ENCODE measurements around the gene MLLT3. TPM values are rescaled to one million over a fixed set of nuclear protein-coding genes. Genes with fewer than 3 reads are reported as not detected.

The MLLT3 gene
- total RNA-seq, 4 donors from 2014 or later, result 2.1 to 30.4 (median 14.0) TPM

- Histone ChIP-seq H3K4me3 (no peak overlapping the region), H3K27ac (peak overlapping the region in 1 of 2 donors; percentile 1), H3K4me1 (peaks cover 0 to 6% of the 10 kb centered on the region in 2 donors), H3K9me3 (no peaks in the 10 kb centered on the region), H3K27me3 (no peaks in the 10 kb centered on the region), H3K36me3 (no peaks in the 10 kb centered on the region)
- intact Hi-C loops (cut with DNase I; ENCODE audit: low total_unique reads), result no loop called here
- no peak for TF ChIP-seq CTCF (IDR thresholded peaks at IDR 0.05)
- TF ChIP-seq POLR2A (IDR thresholded peaks at IDR 0.05), result no peak
- no peak for DNase-seq
Measured at GRCh38 chr9:20553558-20554149, 68.6 kb downstream of the MLLT3 start.

GRCh38 chr9:20552874-20553557 lies 69.3 kb downstream of the MLLT3 start:
- Histone ChIP-seq H3K27me3 (no peaks in the 10 kb centered on the region), H3K27ac (peak overlapping the region; percentile 1 to 16), H3K9me3 (no peaks in the 10 kb centered on the region), H3K4me3 (no peak overlapping the region), H3K4me1 (peaks cover 0 to 6% of the 10 kb centered on the region in 2 donors), H3K36me3 (no peaks in the 10 kb centered on the region)
- no peak for DNase-seq
- TF ChIP-seq CTCF (IDR thresholded peaks at IDR 0.05) (peak in 2 of 4 experiments; percentile 27 to 31), POLR2A (IDR thresholded peaks at IDR 0.05) (no peak)
- intact Hi-C loops (cut with DNase I; ENCODE audit: low total_unique reads), result no loop called here

- no peak overlapping the region for H3K4me3 ChIP-seq
- peaks cover 0 to 6% of the 10 kb centered on the region in 2 donors for H3K4me1 ChIP-seq
- H3K9me3 ChIP-seq, result no peaks in the 10 kb centered on the region
- H3K27ac ChIP-seq, result no peak overlapping the region
- intact Hi-C loops (cut with DNase I; ENCODE audit: low total_unique reads), result no loop called here
- DNase-seq, result no peak
- H3K27me3 ChIP-seq, result no peaks in the 10 kb centered on the region
- H3K36me3 ChIP-seq, result no peaks in the 10 kb centered on the region
- TF ChIP-seq CTCF (IDR thresholded peaks at IDR 0.05), result no peak
Measured at GRCh38 chr9:20551835-20552234, 70.5 kb downstream of the MLLT3 start.

- peaks cover 0 to 6% of the 10 kb centered on the region in 2 donors for H3K4me1 ChIP-seq
- no peak for DNase-seq
- peak overlapping the region in 1 of 2 donors; percentile 4 for H3K27ac ChIP-seq
- no peaks in the 10 kb centered on the region for H3K9me3 ChIP-seq
- H3K36me3 ChIP-seq, result no peaks in the 10 kb centered on the region
- intact Hi-C loops (cut with DNase I; ENCODE audit: low total_unique reads), result no loop called here
- H3K27me3 ChIP-seq, result no peaks in the 10 kb centered on the region
- TF ChIP-seq POLR2A (IDR thresholded peaks at IDR 0.05) (no peak), CTCF (IDR thresholded peaks at IDR 0.05) (no peak)
- no peak overlapping the region for H3K4me3 ChIP-seq
Measured at GRCh38 chr9:20551236-20551635, 71.1 kb downstream of the MLLT3 start.

- TF ChIP-seq CTCF (IDR thresholded peaks at IDR 0.05) (no peak), POLR2A (IDR thresholded peaks at IDR 0.05) (no peak)
- Histone ChIP-seq H3K27ac (no peak overlapping the region), H3K4me3 (no peak overlapping the region), H3K27me3 (no peaks in the 10 kb centered on the region), H3K4me1 (peaks cover 0 to 6% of the 10 kb centered on the region in 2 donors), H3K36me3 (no peaks in the 10 kb centered on the region), H3K9me3 (no peaks in the 10 kb centered on the region)
- DNase-seq, result no peak
- intact Hi-C loops (cut with DNase I; ENCODE audit: low total_unique reads), result no loop called here
Measured at GRCh38 chr9:20550326-20550725, 72.0 kb downstream of the MLLT3 start.

All from uterus (tissue), 4 donors.